Panc1 (cell line): ENCODE measurements around the gene AKR1B15. TPM values are rescaled to one million over a fixed set of nuclear protein-coding genes. Genes with fewer than 3 reads are reported as not detected.

Experiments
- ATAC-seq: fragments of 200-7000 bp; cut with Tn5 transposase; 2 replicates; pipeline ENCODE4 v1.9.1; 2020; ENCODE audit warnings: mild to moderate bottlenecking, moderate library complexity
- BruUV-seq: library from RNA; stranded (reverse); fragments of 400-500 nt; replicated peaks from 2 replicates; lab custom pipeline; 2021; lab: Mats Ljungman, UMichigan
- CTCF ChIA-PET: fragments of 300-600 bp; sonication (Branson Sonifier 250); formaldehyde crosslinking; loops from one replicate; lab custom pipeline; 2022; ENCODE audit warnings: antibody characterized with exemption; lab: Charles Lee
- POLR2A ChIA-PET: fragments of 300-600 bp; sonication (Branson Sonifier 250); formaldehyde crosslinking; loops from one replicate; lab custom pipeline; 2022; ENCODE audit warnings: antibody characterized with exemption; lab: Charles Lee
- DNase-seq: peaks from one replicate; pipeline ENCODE4 v3.0.0-alpha.2; 2010; ENCODE audit warnings: low read depth, low spot score
- H3K27ac ChIP-seq: 2 replicates; pipeline ENCODE4 v1.5.1; 2011; ENCODE audit warnings: mild to moderate bottlenecking, low read length, inconsistent platforms
- H3K27me3 ChIP-seq: fragments of 200-500 bp; sonication (Bioruptor generic); 2 replicates; pipeline ENCODE4 v1.6.0; 2014; ENCODE audit warnings: low read length, inconsistent platforms; ENCODE audit not compliant: control insufficient read depth, insufficient read depth
- H3K36me3 ChIP-seq: fragments of 200-500 bp; sonication (Bioruptor generic); 2 replicates; pipeline ENCODE4 v1.5.1; 2014; ENCODE audit warnings: inconsistent platforms, mild to moderate bottlenecking, low read length, moderate library complexity; ENCODE audit not compliant: control insufficient read depth, insufficient read depth
- H3K4me1 ChIP-seq: 2 replicates; pipeline ENCODE4 v1.5.1; 2011; ENCODE audit warnings: inconsistent platforms, mild to moderate bottlenecking, low read length, moderate library complexity; ENCODE audit not compliant: control insufficient read depth, insufficient read depth
- H3K4me3 ChIP-seq, 2 experiments: 2 replicates each; pipeline ENCODE4 v1.5.1; 2011 to 2012; ENCODE audit warnings: low read depth in 2 of 2, low read length in 2 of 2, mild to moderate bottlenecking in 2 of 2, inconsistent platforms in 1 of 2, moderate library complexity in 1 of 2
- H3K9me3 ChIP-seq: fragments of 200-500 bp; sonication (Bioruptor generic); 2 replicates; pipeline ENCODE4 v1.5.1; 2014; ENCODE audit warnings: low read depth, mild to moderate bottlenecking, inconsistent platforms, low read length, moderate library complexity; ENCODE audit not compliant: control insufficient read depth, insufficient read depth
- CTCF ChIP-seq: fragments of 450-650 bp; IDR thresholded peaks from 2 replicates; pipeline ENCODE4 v1.5.1; 2017; ENCODE audit warnings: mild to moderate bottlenecking
- POLR2AphosphoS5 ChIP-seq: IDR thresholded peaks from 2 replicates; pipeline ENCODE4 v1.6.1; 2012; ENCODE audit warnings: mild to moderate bottlenecking, low read depth, low read length, moderate library complexity
- REST ChIP-seq, 2 experiments: IDR thresholded peaks; 2 replicates each; pipeline ENCODE4 v1.6.1; 2011 to 2012; ENCODE audit warnings: low read depth in 2 of 2, control low read depth in 1 of 2, low read length in 1 of 2, mild to moderate bottlenecking in 1 of 2, moderate library complexity in 1 of 2; ENCODE audit not compliant: insufficient read depth in 1 of 2
- SIN3A ChIP-seq: IDR thresholded peaks from 2 replicates; pipeline ENCODE4 v1.6.1; 2012; ENCODE audit warnings: low read depth, mild to moderate bottlenecking, low read length, moderate library complexity, borderline replicate concordance; ENCODE audit not compliant: insufficient read depth
- TCF7L2 ChIP-seq: IDR thresholded peaks from 2 replicates; pipeline ENCODE4 v1.6.1; 2011; ENCODE audit warnings: mild to moderate bottlenecking, low read depth, low read length, inconsistent platforms
- in situ Hi-C: cut with HindIII; loops from 2 replicates; pipeline ENCODE4 v1.10.0; 2016; ENCODE audit warnings: low sequenced_read_pairs, low pct_unique_long_range_greater_than_20kb
- intact Hi-C: fragments of 100-400 bp; cut with micrococcal nuclease; formaldehyde crosslinking; loops from one replicate; pipeline ENCODE4 v1.10.0; 2022; ENCODE audit not compliant: unreplicated experiment
- total RNA-seq: library from RNA; stranded (reverse); gene quantifications from one replicate; pipeline ENCODE4 v1.2.1, GENCODE V29; 2021; ENCODE audit not compliant: unreplicated experiment

The AKR1B15 gene
- total RNA-seq, 1 experiment from 2014 or later: not detected

- TF ChIP-seq SIN3A (no peak), CTCF (no peak), REST (IDR thresholded peaks at IDR 0.05; ENCODE audit: insufficient read depth in 1 of 2, low read depth in 2 of 2, low read length in 1 of 2) (no peak), TCF7L2 (no peak), POLR2AphosphoS5 (no peak)
- no peak overlapping the region for H3K27ac ChIP-seq
- no peaks in the 10 kb centered on the region for H3K9me3 ChIP-seq
- H3K27me3 ChIP-seq: peaks cover 2% of the 10 kb centered on the region; the same call in 1 of the 2 replicates
- no peak for DNase-seq
- no TSS peak for BruUV-seq
- H3K4me3 ChIP-seq: no peak overlapping the region
- no peaks in the 10 kb centered on the region for H3K36me3 ChIP-seq
- CTCF ChIA-PET: no interaction called here
- intact Hi-C loops (no loop called here), in situ Hi-C loops (no loop called here)
- no peaks in the 10 kb centered on the region for H3K4me1 ChIP-seq
- POLR2A ChIA-PET: no interaction called here
- ATAC-seq: no peak
Measured at GRCh38 chr7:134509010-134509409, 39.9 kb upstream of the AKR1B15 start.

GRCh38 chr7:134510646-134511045, 38.3 kb upstream of the AKR1B15 start:
- Histone ChIP-seq H3K4me3 (no peak overlapping the region), H3K36me3 (no peaks in the 10 kb centered on the region), H3K9me3 (no peaks in the 10 kb centered on the region), H3K27me3 (peaks cover 2% of the 10 kb centered on the region; the same call in 1 of the 2 replicates), H3K27ac (no peak overlapping the region), H3K4me1 (peaks cover 1% of the 10 kb centered on the region; the same call in 1 of the 2 replicates)
- TF ChIP-seq CTCF (no peak), REST (IDR thresholded peaks at IDR 0.05; ENCODE audit: insufficient read depth in 1 of 2, low read depth in 2 of 2, low read length in 1 of 2) (no peak), SIN3A (no peak), POLR2AphosphoS5 (no peak)
- BruUV-seq: no TSS peak
- CTCF ChIA-PET: interaction anchor here (2.2 kb wide), 1 partner anchor 78 kb away, joined by 9 read pairs; no protein-coding TSS in a partner anchor
- in situ Hi-C loops (no loop called here), intact Hi-C loops (no loop called here)
- DNase-seq (no peak), ATAC-seq (no peak)
- POLR2A ChIA-PET: no interaction called here
